GM21528 (cell line): Measurements from ENCODE around the gene SPEF2.

Experiments
- ATAC-seq: cut with Tn5 transposase; IDR thresholded peaks from one replicate; pipeline ENCODE4 v1.9.1; 2021; ENCODE audit warnings: mild to moderate bottlenecking, moderate library complexity; ENCODE audit not compliant: unreplicated experiment, low FRiP score

The SPEF2 gene

GRCh38 chr5:35617435-35618303 is at the start of gene SPEF2:
Gene SPEF2 (plus strand): TSS chr5:35617863. CDS start chr5:35617998, 135 bp downstream.
- ATAC-seq = no peak

GRCh38 chr5:35575578-35575977 is 42.1 kb upstream of the SPEF2 start:
- ATAC-seq = no peak

- no peak for ATAC-seq
Observed at GRCh38 chr5:35587419-35587818, 30.2 kb upstream of the SPEF2 start.

- ATAC-seq = no peak
Observed at GRCh38 chr5:35593338-35593737, 24.3 kb upstream of the SPEF2 start.

- no peak for ATAC-seq
Observed at GRCh38 chr5:35598707-35599370, 18.8 kb upstream of the SPEF2 start.

GRCh38 chr5:35600591-35600990 is 17.1 kb upstream of the SPEF2 start:
- no peak for ATAC-seq

GRCh38 chr5:35608881-35609779 is 8.5 kb upstream of the SPEF2 start:
- ATAC-seq = no peak

- no peak for ATAC-seq
Observed at GRCh38 chr5:35617060-35617434, 616 bp upstream of the SPEF2 start.

- no peak for ATAC-seq
Observed at GRCh38 chr5:35618304-35618636, 607 bp downstream of the SPEF2 start.

- ATAC-seq = no peak
Observed at GRCh38 chr5:35618781-35619180, 1.1 kb downstream of the SPEF2 start.

GRCh38 chr5:35622974-35623373 is 5.3 kb downstream of the SPEF2 start:
- no peak for ATAC-seq

- ATAC-seq = no peak
Observed at GRCh38 chr5:35623991-35624390, 6.3 kb downstream of the SPEF2 start.

- ATAC-seq = no peak
Observed at GRCh38 chr5:35626108-35626507, 8.4 kb downstream of the SPEF2 start.

- no peak for ATAC-seq
Observed at GRCh38 chr5:35626553-35626952, 8.9 kb downstream of the SPEF2 start.

- no peak for ATAC-seq
Observed at GRCh38 chr5:35634326-35634725, 16.7 kb downstream of the SPEF2 start.

GRCh38 chr5:35640623-35641022 is 23.0 kb downstream of the SPEF2 start:
- ATAC-seq = no peak

- ATAC-seq = no peak
Observed at GRCh38 chr5:35644543-35644942, 26.9 kb downstream of the SPEF2 start.

GRCh38 chr5:35647128-35647527 is 29.5 kb downstream of the SPEF2 start:
- no peak for ATAC-seq

GRCh38 chr5:35647712-35648111 is 30.0 kb downstream of the SPEF2 start:
- ATAC-seq = no peak

GRCh38 chr5:35651002-35651756 is 33.5 kb downstream of the SPEF2 start:
- ATAC-seq = no peak
